Upper lobe of right lung (tissue), 1 donor: ENCODE data around the gene TAT. TPM values are rescaled to one million over a fixed set of nuclear protein-coding genes. Genes with fewer than 3 reads are reported as not detected.
A peak's percentile ranks its signal among the peaks of the same experiment; 100 is the strongest.
"Not testable (repeated sequence)": the region's sequence is repeated elsewhere in the genome, so short reads cannot be mapped to it uniquely, and the experiment has no call there.

Experiments used
- ATAC-seq: fragments of 200-7000 bp; cut with Tn5 transposase; one replicate; pipeline ENCODE4 v1.9.1; 2020; ENCODE audit warnings: mild to moderate bottlenecking, moderate library complexity
- DNase-seq: peaks from one replicate; pipeline ENCODE4 v3.0.0-alpha.2; 2020
- H3K27ac ChIP-seq: fragments of 200-600 bp; one replicate; pipeline ENCODE4 v1.8.0; 2022
- H3K27me3 ChIP-seq: fragments of 200-600 bp; one replicate; pipeline ENCODE4 v1.8.0; 2022; ENCODE audit warnings: mild to moderate bottlenecking
- H3K36me3 ChIP-seq: fragments of 200-600 bp; one replicate; pipeline ENCODE4 v1.8.0; 2022
- H3K4me1 ChIP-seq: fragments of 200-600 bp; one replicate; pipeline ENCODE4 v1.8.0; 2022
- H3K4me3 ChIP-seq: fragments of 200-600 bp; one replicate; pipeline ENCODE4 v1.8.0; 2022; ENCODE audit warnings: mild to moderate bottlenecking
- H3K9me3 ChIP-seq: fragments of 200-600 bp; one replicate; pipeline ENCODE4 v1.8.0; 2022
- CTCF ChIP-seq: fragments of 200-600 bp; IDR thresholded peaks from one replicate; pipeline ENCODE4 v1.8.0; 2022; ENCODE audit warnings: antibody characterized with exemption
- intact Hi-C: fragments of 100-400 bp; cut with DNase I; formaldehyde crosslinking; loops from one replicate; pipeline ENCODE4 v1.11.0; 2022
- total RNA-seq: library from RNA; stranded (reverse); fragmentation: NEBNext Ultra II Directional; extraction: Animal tissue kit (Norgen Biotek cat#: 25700); gene quantifications from one replicate; pipeline ENCODE4 v1.2.1, GENCODE V29; 2021
- donor health status: DM: no; HTN: yes; CAD: no; lungs with severe emphysema.

Gene TAT
- total RNA-seq, 1 donor from 2014 or later = not detected

GRCh38 chr16:71594000-71594646, 17.2 kb upstream of the TAT start:
- H3K4me3 ChIP-seq = no peak overlapping the region
- H3K9me3 ChIP-seq = no peaks in the 10 kb centered on the region
- ATAC-seq (peak; percentile 57), DNase-seq (no peak)
- intact Hi-C loops = no loop called here
- no peaks in the 10 kb centered on the region for H3K27me3 ChIP-seq
- no peak overlapping the region for H3K27ac ChIP-seq
- H3K36me3 ChIP-seq = no peaks in the 10 kb centered on the region
- TF ChIP-seq CTCF = no peak
- no peaks in the 10 kb centered on the region for H3K4me1 ChIP-seq

GRCh38 chr16:71593048-71593999, 16.4 kb upstream of the TAT start:
- no peak overlapping the region for H3K27ac ChIP-seq

GRCh38 chr16:71591917-71592316, 15.0 kb upstream of the TAT start:
- intact Hi-C loops = no loop called here
- Histone ChIP-seq H3K27ac (no peak overlapping the region), H3K9me3 (no peaks in the 10 kb centered on the region), H3K36me3 (no peaks in the 10 kb centered on the region), H3K4me1 (no peaks in the 10 kb centered on the region), H3K4me3 (no peak overlapping the region), H3K27me3 (no peaks in the 10 kb centered on the region)
- ATAC-seq (no peak), DNase-seq (no peak)
- TF ChIP-seq CTCF = no peak

More at GRCh38 chr16:71593048-71593999, 16.4 kb upstream of the TAT start:
- intact Hi-C loops = no loop called here
- no peak for TF ChIP-seq CTCF
- Histone ChIP-seq H3K36me3 (no peaks in the 10 kb centered on the region), H3K4me1 (no peaks in the 10 kb centered on the region), H3K27me3 (no peaks in the 10 kb centered on the region), H3K4me3 (no peak overlapping the region), H3K9me3 (no peaks in the 10 kb centered on the region)
- ATAC-seq (no peak), DNase-seq (no peak)

GRCh38 chr16:71590584-71590983, 13.7 kb upstream of the TAT start:
- no peak for ATAC-seq
- Histone ChIP-seq H3K4me3 (no peak overlapping the region), H3K36me3 (no peaks in the 10 kb centered on the region), H3K9me3 (no peaks in the 10 kb centered on the region), H3K27ac (no peak overlapping the region), H3K4me1 (no peaks in the 10 kb centered on the region), H3K27me3 (no peaks in the 10 kb centered on the region)
- intact Hi-C loops = no loop called here
- TF ChIP-seq CTCF = no peak
- no peak for DNase-seq

- DNase-seq, H3K4me3 ChIP-seq, H3K27ac ChIP-seq, ATAC-seq, H3K4me1 ChIP-seq, H3K36me3 ChIP-seq, intact Hi-C loops, H3K9me3 ChIP-seq, H3K27me3 ChIP-seq: not testable (repeated sequence)
These were observed 13.2 kb upstream of the TAT start for GRCh38 chr16:71590071-71590470.

- ATAC-seq, H3K9me3 ChIP-seq, DNase-seq, H3K4me3 ChIP-seq, H3K27ac ChIP-seq, H3K4me1 ChIP-seq, intact Hi-C loops, H3K36me3 ChIP-seq, H3K27me3 ChIP-seq: not testable (repeated sequence)
These were observed 12.4 kb upstream of the TAT start for GRCh38 chr16:71589334-71589733.
